Brain pericyte (primary cell): ENCODE measurements around the gene MBP.
"Not testable (repeated sequence)": the region's sequence is repeated elsewhere in the genome, so short reads cannot be mapped to it uniquely, and the experiment has no call there.

Experiments used
- DNase-seq: peaks from one replicate; pipeline ENCODE4 v3.0.0-alpha.2; 2012; ENCODE audit warnings: low read depth, low spot score

MBP gene

DNA sequence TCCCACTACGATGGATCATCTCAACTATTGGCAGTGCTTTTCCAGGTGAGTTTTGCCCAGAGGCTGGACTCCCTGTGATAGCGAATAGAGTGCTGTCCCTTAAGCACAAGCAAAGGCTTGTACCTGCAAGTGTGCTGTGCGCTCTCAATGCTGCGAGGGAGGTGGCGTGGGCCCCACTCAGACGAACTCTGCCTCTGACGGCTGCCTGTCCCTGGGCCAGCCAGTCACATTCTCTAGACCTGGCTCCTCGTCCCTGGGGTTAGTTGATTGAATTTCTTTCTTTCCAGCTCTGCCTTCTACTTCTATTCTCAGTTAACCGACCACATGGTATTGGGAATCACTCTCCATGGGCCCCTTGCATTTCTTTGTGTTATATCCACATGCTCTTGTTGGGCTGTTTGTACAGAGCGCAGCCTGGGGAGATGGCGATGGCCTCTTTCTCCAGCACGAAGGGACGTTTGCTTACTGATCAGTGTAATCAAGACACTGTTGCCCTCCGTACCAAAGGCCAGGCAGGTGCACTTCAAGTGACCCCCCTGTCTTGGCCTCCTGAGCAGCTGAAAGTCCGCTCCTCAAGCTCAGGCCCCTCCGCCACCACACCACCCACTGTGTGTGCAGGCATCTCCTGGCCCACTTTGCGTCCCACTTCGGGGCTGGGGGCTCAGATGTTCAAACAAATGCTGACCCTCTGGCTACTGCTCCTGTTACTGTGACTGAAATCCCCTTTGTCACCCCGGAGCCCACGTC, 158.9 kb downstream of the MBP start:
- DNase-seq: no peak

DNA sequence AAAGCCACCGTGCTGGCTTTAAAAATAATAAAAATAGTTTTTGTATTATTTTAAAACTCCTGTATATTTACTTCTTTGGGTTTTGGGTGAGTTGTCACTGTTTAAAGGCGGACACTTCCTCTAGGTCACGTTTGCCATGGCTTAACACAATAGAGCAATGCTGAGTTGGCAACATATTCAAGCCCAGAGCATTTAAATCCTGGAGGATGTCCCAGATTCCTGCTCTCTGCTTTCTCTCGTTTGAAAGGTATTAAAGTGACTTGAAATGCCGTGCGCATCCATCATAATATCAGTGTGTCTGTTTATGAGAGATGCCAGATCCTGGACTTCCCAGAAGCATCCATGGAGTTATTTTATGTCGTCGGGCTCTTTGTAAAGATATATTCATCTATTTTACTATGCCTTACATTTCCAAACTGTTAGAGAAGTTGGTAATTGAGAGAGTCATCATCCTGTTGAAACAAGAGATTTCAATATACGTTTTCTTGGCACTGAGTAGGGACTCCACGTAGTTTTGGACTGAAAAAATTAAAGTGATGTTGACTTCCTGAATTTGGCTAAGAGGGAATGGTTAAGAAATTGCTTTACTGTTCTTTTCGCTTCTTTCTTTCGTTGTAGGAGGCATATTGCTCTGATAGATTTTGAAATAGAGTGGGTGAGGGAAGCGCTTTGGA, 159.6 kb downstream of the MBP start:
- DNase-seq: no peak

DNA sequence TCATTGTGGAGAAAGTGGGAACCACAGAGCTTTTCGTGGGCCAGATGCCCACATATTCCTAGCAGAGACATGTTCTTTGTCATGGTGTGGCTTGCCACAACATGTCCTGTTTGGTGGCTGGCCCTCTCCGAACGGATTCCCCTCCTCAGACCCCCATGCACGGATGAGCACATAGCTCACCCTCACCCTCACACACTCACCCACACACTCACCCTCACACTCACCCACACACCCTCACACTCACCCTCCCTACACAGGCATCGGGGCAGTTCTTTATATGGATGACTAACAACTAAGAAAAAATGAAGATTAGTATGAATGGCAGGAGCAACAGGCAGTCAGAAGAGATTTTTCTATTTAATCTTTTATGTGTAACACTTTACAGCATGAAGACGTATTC, 160.3 kb downstream of the MBP start:
- no peak for DNase-seq

DNA sequence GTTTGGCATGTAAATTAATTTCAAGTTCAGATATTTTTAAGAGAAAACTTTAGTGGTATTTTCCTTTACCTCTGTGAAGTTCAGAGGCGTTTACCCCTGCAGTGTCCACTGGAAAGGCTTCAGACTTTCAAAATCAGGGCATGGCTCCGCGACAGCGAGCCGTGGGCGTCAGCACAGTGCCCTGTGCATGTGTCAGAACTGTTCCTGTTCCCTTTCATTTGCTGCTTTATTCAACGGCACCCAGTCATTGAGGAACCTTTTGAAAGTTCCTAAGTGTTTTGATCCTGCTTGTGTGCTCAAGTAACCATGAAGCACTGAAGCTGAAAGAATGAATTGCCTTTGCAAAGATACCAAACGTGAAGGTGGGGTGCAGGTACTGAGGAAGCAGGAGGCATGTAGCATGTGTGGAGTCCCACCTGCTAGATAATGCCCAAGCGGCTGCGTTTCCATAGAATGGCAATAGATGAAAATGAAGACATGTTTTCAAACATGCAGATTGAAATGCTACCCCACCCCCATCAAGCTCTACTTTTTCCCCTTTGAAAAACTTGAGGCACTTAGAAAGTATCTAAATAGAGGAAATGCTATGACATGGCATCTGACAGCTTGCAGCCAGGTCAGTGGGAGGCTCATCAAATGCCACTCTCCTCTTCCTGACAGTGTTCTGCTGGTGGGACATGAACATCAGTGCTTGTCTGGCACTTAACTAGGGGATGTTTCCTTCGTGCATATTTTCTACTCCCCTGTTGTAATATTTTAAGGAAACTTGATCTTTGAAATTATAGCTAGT, 161.6 kb downstream of the MBP start:
- no peak for DNase-seq

DNA sequence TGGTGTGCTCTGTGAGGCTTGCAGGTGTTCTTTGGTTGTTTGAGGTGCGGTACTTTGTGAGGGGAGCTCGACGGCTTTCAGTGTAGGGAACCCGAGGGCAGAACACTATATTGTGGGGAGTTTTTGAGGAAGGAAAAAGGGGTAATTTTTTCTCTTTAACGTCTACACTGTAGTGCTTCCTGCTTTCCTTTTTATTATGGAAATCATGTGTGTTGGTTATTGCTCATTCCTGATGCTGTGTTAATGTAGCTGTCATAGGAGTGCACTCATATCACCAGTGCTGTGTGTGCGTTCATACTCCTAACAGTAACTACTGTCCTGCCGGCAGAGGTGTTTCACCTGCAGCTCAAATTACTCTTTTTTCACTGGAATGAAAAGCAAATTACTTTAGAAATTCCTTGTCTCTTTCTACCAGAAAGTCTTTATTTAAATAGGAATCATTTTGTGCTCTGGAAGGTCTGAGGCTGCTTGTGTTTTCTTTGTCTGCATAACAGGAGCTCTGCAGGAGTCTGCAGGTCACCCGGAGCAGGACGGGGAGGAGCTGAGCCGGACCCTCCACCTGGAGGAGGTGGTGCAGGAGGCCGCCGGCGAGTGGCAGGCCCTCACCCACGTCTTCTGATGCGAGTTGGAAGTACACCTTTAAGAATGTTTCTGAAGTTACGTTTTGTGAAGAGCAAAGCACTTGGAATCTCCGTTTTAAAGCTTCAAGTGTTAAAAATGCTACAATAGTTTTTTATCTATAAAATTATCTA, 164.7 kb downstream of the MBP start:
- DNase-seq: no peak

DNA sequence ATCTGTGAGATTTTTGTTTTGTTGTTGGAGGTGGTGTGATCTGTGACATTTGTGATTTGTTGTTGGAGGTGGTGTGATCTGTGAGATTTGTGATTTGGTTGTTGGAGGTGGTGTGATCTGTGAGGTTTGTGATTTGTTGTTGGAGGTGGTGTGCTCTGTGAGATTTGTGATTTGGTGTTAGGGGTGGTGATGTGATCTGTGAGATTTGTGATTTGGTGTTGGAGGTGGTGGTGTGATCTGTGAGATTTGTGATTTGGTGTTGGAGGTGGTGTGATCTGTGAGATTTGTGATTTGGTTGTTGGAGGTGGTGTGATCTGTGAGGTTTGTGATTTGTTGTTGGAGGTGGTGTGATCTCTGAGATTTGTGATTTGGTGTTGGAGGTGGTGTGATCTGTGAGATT, 165.3 kb downstream of the MBP start:
- not testable (repeated sequence) for DNase-seq

DNA sequence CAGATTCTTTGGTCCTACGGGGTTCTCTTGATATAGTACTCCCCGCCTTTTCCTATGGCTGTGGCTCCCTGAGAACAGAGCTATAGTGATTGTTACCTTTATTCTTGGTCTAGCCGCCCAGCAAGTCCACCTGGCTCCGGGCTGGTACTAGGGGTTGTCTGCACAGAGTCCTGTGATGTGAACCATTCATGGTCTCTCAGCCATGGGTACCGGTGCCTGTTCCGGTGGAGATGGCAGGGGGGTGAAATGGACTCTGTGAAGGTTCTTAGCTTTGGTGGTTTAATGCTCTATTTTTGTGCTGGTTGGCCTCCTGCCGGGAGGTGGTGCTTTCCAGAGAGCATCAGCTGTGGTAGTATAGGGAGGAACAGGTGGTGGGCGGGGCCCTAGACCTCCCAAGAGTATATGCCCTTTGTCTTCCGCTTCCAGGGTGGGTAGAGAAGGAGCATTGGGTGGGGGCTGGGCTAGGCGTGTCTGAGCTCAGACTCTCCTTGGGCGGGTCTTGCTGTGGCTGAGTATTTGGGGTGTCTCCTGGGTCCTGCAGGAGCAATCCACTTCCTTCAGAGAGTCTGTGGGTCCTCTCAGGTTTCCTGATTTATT, 166.9 kb downstream of the MBP start:
- DNase-seq: not testable (repeated sequence)

DNA sequence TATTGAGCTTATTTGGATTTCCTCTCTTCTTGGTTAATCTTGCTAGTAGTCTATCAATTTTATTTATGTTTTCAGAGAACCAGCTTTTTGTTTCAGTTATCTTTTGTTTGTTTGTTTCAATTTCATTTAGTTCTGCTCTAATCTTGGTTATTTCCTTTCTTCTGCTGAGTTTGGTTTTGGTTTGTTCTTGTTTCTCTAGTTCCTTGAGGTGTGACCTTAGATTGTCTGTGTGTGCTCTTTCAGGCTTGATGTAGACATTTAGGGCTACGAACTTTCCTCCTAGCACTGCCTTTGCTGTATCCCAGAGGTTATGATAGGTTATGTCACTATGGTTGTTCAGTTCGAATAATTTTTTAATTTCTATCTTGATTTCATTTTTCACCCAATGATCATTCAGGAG, 168.6 kb downstream of the MBP start:
- DNase-seq: no peak

DNA sequence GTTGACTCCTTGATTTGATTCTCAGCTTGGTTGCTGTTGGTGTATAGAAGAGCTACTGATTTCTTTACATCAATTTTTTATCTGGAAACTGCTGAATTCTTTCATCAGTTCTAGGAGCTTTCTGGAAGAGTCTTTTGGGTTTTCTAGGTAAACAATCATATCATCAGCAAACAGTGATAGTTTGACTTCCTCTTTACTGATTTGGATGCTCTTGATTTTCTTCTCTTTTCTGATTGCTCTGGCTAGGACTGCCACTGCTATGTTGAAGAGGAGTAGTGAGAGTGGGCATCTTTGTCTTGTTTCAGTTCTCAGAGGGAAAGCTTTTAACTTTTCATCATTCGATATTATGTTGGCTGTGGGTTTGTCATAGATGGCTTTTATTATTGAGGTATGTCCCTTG, 169.7 kb downstream of the MBP start:
- DNase-seq: no peak

DNA sequence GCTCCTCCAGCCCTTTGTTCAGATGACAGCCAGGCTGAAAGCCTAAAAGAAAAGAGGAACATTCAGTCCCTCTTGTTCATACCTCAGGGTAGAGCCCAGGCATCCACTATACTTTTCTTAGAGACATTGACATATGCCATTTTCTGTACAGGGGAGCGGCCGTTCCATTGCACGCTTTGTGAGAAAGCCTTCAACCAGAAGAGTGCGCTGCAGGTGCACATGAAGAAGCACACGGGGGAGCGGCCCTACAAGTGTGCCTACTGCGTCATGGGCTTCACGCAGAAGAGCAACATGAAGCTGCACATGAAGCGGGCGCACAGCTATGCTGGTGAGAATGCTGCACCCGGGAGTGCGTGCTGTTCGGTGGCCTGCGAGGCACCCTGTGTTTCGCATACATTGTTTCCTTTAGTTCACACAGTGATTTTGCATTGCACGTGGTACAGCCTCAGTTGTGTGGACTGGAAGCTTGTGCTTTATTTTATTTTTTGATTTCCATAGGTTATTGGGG, 172.0 kb downstream of the MBP start:
- no peak for DNase-seq

DNA sequence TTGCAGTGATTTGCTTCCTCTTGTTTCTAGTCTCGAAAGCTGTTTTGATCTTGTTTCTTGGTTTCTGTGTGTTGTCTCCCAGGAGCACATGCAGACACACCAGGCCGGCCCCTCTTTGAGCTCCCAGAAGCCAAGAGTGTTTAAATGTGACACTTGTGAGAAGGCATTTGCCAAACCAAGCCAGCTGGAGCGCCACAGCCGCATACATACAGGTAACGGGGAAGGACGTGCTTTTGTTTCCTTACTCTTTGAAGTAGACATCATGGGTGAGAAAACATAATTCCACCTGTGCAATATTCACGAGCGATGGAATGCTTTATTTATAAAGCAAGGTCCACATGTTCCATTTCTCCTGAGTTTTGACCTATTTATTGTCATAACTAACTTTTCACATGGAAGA, 173.0 kb downstream of the MBP start:
- no peak for DNase-seq

DNA sequence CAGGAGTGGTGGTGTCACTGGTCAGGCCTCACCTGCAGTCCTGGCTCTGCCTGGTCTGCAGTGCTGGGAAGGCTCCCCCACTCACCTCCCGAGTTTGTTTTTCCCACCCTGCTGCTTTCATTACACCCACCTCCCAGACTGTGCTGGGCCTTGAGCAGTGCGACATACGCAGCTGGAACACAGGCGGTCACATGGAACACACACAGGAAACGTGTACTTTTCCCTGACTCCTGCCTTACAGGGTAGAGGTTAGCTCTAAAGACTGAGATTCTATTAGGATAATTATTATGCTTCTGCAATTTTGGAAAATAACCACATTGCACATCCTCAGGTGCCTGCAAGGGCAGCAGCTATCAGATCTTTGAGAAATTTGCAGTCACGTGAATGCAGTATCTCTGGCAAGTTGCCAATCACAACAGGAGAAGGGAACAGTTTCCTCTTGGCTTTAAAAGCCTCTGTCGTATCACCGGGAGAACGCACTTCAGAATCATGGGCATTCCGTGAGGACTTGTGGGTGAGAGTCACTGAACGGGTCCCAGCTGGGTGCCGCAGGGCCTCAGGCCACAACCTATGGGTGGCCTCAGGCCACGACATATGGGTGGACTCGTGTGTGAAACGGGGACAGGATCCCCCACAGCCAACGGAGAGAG, 173.8 kb downstream of the MBP start:
- no peak for DNase-seq

DNA sequence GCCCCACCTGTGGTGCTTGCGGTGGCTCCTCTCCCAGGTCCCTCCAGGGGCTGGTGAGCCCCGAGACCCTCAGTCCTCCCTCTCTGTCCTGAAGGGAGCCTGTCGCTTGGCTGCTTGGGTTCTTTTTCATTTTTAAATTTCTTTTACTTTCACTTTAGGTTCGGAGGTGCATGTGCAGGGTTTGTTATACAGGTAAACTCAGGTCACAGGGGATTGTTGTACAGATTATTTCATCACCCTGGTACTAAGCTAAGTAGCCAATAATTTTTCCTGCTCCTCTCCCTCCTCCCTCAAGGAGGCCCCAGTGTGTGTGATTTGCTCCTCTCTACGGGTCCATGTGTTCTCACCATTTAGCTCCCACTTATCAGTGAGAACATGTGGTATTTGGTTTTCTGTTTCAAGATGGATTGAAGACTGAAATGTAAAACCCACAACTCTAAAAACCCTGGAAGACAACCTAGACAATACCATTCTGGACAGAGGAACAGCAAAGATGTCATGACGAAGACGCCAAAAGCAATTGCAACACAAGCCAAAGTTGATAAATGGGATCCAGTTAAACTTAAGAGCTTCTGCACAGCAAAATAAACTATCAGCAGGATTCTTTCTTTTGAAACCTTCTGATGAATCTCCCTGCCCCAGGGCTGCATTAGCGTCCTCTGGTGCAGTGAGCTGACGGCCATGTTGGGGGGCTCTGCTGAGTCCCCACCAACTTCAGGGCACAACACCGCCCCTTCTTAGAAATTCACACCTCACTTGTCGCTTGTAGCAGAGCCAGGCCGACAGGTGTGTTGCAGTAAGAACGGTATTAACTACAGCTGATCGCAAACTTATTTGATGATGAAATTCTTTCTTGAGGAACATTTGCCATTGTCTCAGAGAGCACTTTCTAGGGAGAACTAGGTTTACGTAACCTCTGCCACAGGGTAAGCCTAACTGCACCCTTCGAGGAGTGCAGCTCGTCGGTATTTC, 174.9 kb downstream of the MBP start:
- no peak for DNase-seq

DNA sequence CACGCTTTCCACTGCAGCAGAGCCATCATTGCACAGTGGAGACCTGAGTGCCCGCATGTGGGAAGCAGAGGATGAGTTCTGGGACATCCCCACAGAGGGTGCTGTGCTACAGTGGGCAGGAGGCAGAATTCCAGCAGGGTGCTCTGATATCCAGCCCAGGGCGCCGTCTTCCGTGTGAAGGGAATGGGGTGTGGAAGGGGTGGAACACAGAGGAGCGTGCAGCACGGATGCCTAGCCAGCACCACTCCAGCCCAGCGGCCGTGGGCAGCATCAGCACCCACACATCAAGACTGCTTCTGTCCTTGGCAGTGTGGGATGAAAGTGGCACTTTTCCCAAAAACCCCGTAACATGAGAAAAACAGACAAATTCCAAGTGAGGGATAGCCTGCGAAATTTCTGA, 175.9 kb downstream of the MBP start:
- DNase-seq: no peak

DNA sequence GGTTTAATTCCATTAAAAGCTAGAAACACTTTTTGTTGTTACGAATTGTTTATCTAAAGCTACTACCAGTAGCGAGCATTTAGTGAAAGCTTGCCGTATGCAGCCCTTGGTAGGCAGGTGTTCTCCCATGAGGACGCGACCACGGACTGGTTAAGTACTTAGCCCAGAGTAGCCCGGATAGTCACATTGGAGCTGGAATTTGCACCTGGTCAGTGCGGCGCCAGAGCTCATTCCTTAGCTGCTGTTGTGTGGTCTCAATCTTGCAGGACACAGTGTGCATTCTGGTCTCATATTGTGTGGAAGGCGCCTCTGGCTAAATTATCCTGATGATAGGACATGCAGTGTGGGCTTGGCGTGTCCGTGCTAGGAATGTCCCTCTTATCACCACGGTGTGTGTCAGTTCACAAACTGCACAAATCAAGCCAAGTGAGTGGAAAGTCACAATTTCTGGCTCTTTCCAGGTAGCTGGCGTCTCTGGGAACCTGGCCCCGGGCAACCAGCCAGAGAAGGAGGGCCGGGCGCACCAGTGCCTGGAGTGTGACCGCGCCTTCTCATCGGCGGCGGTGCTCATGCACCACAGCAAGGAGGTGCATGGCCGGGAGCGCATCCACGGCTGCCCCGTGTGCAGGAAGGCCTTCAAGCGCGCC, 176.9 kb downstream of the MBP start:
- DNase-seq: no peak

DNA sequence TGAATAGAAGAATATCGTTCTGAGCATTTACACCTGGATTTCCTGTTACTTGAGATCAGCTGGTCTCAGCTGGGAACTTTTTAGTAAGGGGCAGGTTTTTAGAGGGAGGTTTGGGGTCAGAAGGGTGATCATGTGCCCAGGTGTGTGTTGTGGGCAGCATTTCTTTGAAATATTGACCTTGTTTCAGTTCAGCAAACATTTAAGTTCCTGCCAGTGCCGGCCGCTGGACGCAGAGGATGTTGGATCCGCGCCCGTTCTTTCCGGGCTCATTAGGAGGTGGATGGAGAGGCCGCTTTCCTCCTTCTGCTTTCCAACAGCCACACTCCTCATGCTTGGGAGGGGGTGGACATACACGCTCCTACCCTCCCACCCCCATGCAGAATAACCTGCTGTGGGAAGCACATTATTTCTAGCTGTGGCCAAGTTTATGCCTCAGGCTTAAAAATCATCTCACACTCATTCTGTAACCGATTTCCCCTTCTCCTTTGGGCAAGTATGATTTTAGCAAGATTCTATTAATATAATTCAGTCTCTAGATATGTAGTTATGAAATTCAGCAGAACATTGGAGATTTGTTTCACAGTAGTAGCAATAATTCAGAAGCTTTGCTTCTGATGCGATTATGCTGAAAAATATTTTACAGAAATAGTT, 178.9 kb downstream of the MBP start:
- DNase-seq: no peak

DNA sequence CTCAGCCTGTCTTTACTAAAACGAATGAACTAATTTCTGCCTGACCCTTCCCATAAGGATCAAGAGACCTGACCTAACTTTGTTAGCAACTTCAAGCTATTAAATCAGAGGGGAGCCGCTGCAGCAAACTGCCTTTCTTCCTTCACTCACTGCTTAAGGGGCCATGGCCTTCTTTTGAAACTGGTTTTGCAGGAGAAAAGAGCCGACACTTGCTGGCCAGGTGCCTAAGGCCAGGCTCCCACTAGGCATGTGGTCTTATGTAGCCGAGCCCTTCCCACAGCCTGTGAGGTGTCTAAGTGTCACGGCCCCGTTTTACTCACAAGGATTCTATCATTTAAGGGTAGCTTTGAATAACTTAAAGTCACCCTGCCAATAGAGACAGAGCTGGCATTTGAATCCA, 179.4 kb downstream of the MBP start:
- no peak for DNase-seq

DNA sequence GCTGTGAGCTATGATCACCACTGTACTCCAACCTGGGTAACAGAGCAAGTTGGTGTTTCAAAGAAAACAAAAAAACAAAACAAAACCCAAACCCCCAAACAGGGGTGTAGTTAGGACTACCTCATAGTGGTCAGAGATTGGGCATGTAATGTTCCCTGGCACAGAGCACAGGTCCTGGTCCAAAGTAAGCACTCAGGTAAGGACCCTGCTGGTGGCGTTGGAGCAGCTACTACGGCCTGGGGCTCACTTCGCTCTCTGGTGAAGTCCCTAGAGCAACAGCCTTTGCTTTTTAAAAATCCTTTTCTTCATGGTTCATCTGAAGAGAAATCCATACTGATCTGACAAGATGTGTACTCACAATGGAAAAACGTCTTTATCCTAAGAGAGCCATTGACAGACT, 179.8 kb downstream of the MBP start:
- no peak for DNase-seq
